HG03025 (cell line): Measurements from ENCODE around the gene SMTNL1.

Source experiments
- ATAC-seq: cut with Tn5 transposase; IDR thresholded peaks from one replicate; pipeline ENCODE4 v1.9.1; 2021; ENCODE audit warnings: mild to moderate bottlenecking, moderate library complexity; ENCODE audit not compliant: unreplicated experiment, low FRiP score

The SMTNL1 gene

DNA sequence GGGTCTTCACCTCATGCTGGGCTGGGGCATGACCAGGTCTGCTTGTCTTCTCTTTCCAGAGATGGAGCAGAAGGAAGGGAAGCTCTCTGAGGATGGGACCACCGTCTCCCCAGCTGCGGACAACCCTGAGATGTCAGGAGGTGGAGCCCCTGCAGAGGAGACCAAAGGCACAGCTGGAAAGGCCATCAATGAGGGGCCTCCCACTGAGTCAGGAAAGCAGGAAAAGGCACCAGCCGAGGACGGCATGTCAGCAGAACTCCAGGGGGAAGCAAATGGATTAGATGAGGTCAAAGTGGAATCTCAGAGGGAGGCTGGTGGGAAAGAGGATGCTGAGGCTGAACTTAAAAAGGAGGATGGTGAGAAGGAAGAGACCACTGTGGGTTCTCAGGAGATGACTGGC lies 5.2 kb downstream of the SMTNL1 start:
- no peak for ATAC-seq

DNA sequence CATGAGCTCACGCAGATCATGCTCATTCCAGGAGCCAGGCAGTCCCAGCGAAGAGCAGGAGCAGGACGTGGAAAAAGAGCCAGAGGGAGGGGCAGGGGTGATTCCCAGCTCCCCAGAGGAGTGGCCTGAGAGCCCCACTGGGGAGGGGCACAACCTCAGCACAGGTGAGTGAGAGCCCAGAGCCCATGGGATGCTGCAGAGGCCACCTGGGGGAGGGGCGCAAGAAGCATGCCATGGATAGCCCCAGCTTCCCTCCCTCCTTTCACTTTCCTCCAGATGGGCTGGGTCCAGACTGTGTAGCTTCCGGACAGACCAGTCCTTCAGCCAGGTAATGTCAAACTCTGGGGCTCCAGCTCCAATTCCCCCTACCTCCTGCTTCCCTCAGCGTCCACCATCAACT lies 6.2 kb downstream of the SMTNL1 start:
- no peak for ATAC-seq

DNA sequence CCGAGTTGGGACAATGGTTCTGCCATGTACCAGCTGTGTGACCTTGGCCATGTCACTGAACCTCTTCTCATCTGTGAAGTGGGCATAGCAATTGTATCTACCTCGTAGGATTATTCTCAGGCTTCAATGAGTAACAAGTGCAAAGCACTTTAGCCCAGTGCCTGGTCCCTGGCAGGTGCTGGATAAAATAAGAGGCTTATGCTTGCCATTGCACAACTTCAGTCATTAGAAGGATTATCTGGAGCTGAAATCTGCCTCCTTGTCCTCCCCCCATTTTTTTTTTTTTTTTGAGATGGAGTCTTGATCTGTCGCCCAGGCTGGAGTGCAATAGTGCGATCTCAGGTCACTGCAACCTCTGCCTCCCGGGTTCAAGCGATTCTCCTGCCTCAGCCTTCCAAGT lies 7.2 kb downstream of the SMTNL1 start:
- no peak for ATAC-seq

GRCh38 chr11:57545883-57546282 lies 8.5 kb downstream of the SMTNL1 start:
- no peak for ATAC-seq

- ATAC-seq, result no peak
Observed at GRCh38 chr11:57546451-57546850, 9.1 kb downstream of the SMTNL1 start.

GRCh38 chr11:57546869-57547475 lies 9.6 kb downstream of the SMTNL1 start:
- no peak for ATAC-seq

DNA sequence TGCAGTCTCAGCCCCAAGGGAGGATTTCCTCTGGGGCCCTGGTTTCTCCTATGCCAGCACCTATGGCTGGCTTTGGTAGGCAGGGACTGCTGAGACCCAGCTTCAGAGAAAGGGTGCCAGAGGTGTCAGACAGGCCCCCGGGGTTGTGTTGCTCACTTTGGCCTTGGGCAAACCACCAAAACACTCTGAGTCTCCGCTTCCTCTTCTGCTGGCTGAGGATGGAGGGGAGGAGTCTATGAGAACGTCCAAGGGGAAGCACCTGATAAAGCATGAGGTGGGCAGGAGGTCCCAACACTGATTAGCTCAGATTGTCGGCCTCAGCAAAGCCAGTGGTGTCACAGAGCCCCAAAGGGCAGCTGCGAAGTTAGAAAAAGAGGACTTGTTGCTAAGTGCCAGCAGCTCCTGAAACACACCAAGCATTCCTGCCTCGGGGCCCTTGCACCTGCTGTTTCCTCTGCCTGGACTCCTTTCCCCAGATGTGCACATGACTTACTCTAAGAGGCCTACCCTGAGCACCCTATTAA lies 10.5 kb downstream of the SMTNL1 start:
- ATAC-seq, result peak; percentile 65

- no peak for ATAC-seq
Observed at GRCh38 chr11:57549983-57550382, 12.6 kb downstream of the SMTNL1 start.

- ATAC-seq, result no peak
Observed at GRCh38 chr11:57551941-57552340, 14.5 kb downstream of the SMTNL1 start.

DNA sequence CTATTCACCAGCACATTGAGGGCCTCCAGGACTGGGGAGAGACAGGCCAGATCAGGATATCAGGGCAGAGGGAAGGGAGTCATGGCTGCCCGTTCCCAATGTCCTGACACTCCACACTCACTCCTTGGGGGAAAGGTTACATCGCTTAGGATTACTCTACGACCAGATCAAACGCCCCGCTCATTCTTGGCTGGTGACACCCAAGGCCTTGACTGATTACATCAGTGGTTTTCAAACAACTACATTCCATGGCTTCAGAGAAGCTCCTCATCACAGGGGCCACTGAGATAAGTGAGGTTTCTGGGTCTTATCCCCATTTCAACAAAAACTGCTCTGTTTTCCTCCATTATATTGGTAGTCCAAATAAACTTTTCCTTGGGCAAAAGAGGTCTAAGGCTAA lies 15.1 kb downstream of the SMTNL1 start:
- ATAC-seq, result no peak

DNA sequence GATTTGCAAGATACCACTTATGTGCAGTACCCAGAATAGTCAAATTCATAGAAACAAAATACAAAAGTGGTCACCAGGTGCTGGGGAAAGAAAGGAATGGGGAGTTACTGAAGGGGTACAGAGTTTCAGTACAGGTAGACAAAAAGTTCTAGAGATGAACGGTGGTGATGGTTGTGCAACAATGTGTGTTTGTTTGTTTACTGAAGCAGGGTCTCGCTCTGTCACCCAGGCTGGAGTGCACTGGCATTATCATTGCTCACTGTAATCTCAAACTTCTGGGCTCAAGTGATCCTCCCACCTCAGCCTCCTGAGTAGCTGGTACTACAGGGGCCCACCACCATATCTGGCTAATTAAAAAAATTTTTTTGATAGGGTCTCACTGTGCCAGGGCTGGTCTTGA lies 18.0 kb downstream of the SMTNL1 start:
- no peak for ATAC-seq

GRCh38 chr11:57556041-57556440 lies 18.6 kb downstream of the SMTNL1 start:
- no peak for ATAC-seq

DNA sequence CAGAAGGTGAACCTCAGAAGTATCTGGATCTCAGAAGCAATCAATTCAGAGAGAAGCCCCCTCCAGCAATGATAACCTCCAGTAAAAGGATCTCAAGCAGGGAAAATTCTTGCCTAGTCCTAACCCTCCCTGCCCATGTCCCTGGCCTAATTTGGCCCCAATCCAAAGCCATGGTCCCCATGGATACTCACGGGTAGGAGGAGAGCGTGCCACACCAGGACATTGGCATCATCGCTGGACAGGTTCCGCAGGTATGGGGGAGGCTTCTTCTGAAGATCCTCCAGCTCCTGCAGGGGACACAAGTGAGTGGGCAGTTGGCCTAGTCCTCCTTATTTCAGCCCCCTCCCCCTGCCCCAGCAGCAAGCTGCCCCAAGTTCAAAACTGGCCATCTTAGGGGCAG lies 22.8 kb downstream of the SMTNL1 start:
- no peak for ATAC-seq

GRCh38 chr11:57562596-57562995 lies 25.2 kb downstream of the SMTNL1 start:
- ATAC-seq, result no peak

DNA sequence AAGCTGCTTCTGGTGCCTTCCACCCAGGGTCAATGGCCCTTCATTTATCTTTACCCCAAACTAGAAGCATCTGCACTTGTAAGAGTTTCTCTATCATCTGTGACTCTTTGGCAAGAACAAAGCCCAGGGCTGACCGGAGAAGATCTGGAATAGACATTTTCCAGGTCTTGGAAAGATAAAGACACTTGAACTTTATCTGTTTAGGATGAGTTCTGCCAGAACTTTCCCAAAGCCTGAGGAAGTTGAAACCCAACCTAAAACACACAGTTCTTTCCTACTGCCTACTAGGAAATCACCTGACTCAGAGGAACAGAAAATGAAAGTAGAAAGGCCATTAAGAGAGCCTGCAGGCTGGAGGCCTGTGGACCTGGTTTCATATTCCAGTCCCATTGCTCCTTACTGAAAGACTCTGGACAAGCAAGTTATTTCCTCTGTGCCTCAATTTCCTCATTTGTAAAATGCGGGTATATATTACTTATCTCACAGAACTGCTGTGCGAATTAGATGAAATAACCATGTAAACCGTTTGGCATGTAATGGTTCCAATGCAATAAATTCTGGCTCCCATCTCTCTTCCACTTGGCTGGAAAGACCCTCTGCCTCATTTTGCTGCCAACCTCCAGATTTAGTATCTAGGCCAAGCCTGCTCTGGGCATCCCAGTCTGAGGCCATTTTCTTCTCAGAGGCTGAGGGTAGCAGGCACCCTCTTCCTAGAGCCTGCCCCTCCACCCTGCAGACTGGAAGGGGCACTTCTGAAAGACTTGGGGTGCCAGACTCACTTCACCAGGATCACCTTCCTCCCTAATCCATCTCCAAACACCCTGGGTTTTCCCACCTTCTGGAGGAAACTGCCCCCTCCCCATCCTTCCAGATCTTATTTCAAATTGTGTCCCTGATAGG lies 28.9 kb downstream of the SMTNL1 start:
- peak; percentile 59 for ATAC-seq

- no peak for ATAC-seq
Observed at GRCh38 chr11:57566905-57567514, 29.6 kb downstream of the SMTNL1 start.

- peak; percentile 66 for ATAC-seq
Observed at GRCh38 chr11:57567515-57568329, 30.3 kb downstream of the SMTNL1 start, which contains the start of gene UBE2L6. UBE2L6 (minus strand) TSS chr11:57567672; CDS start chr11:57567611, 61 bp downstream.

GRCh38 chr11:57568330-57568766 lies 31.0 kb downstream of the SMTNL1 start:
- peak; percentile 5 for ATAC-seq

GRCh38 chr11:57571606-57572005 lies 34.2 kb downstream of the SMTNL1 start:
- ATAC-seq, result no peak

GRCh38 chr11:57574061-57574460 lies 36.7 kb downstream of the SMTNL1 start:
- ATAC-seq, result no peak
